HepG2 (cell line): Measurements from ENCODE around the gene HDAC4. TPM values are rescaled to one million over a fixed set of nuclear protein-coding genes. Genes with fewer than 3 reads are reported as not detected.

ENCODE experiments used
- ATAC-seq: fragments of 200-7000 bp; cut with Tn5 transposase; 3 replicates; pipeline ENCODE4 v1.9.1; 2020; ENCODE audit warnings: mild to moderate bottlenecking, moderate library complexity
- BruUV-seq: library from RNA; stranded (reverse); fragments of 400-500 nt; replicated peaks from 2 replicates; lab custom pipeline; 2021; lab: Mats Ljungman, UMichigan
- CTCF ChIA-PET: fragments of 300-600 bp; formaldehyde crosslinking; extraction: SDS; loops from one replicate; lab custom pipeline; 2021; ENCODE audit warnings: low total read pairs, inconsistent platforms, low intra/inter-chr PET ratio; lab: Yijun Ruan, JAX
- POLR2A ChIA-PET: fragments of 350-600 bp; sonication (Branson Sonifier 250); formaldehyde crosslinking; loops from one replicate; lab custom pipeline; 2020; ENCODE audit warnings: antibody characterized with exemption, inconsistent platforms; lab: Yijun Ruan, JAX
- DNase-seq: peaks from one replicate; pipeline ENCODE4 v3.0.0-alpha.2; 2015; ENCODE audit warnings: low spot score
- FAIRE-seq: peaks from 3 replicates; lab custom pipeline; 2011; peaks lifted over from hg19 to GRCh38; lab: Jason Lieb, UNC
- H2AFZ ChIP-seq: one replicate; pipeline ENCODE4 v1.6.1; 2011; ENCODE audit warnings: low read length, inconsistent platforms
- H3K27ac ChIP-seq: fragments of 300-600 bp; 3 replicates; pipeline ENCODE4 v1.8.0; 2011; ENCODE audit warnings: mixed run types, mild to moderate bottlenecking, mixed read lengths, low read length, inconsistent platforms; ENCODE audit not compliant: insufficient read depth; ENCODE audit errors: extremely low read length
- H3K27me3 ChIP-seq, 2 experiments: fragments of 200-600 bp in 1 of 2; 2 replicates in 1 of 2; 3 replicates in 1 of 2; pipeline versions ENCODE4 v1.6.0 to v1.8.0; 2011; ENCODE audit warnings: low read length in 2 of 2, mild to moderate bottlenecking in 2 of 2, moderate library complexity in 2 of 2, inconsistent platforms in 1 of 2; ENCODE audit not compliant: insufficient read depth in 2 of 2, control insufficient read depth in 1 of 2
- H3K36me3 ChIP-seq, 2 experiments: fragments of 200-600 bp in 1 of 2; replicated peaks in 1 of 2; 2 replicates in 1 of 2; 3 replicates in 1 of 2; pipeline versions ENCODE4 v1.5.1 to v1.8.0; 2011; ENCODE audit warnings: low read length in 2 of 2, inconsistent platforms in 1 of 2; ENCODE audit not compliant: insufficient read depth in 2 of 2, control insufficient read depth in 1 of 2
- H3K4me1 ChIP-seq: 2 replicates; pipeline ENCODE4 v1.5.1; 2012; ENCODE audit warnings: low read length, inconsistent platforms; ENCODE audit not compliant: insufficient read depth
- H3K4me2 ChIP-seq: 2 replicates; pipeline ENCODE4 v1.6.0; 2011; ENCODE audit warnings: low read depth, low read length, inconsistent platforms
- H3K4me3 ChIP-seq, 3 experiments: fragments of 200-600 bp in 1 of 3; sonication (generic), shearing (Covaris generic) in 1 of 3; replicated peaks in 1 of 3; 2 replicates each; pipeline ENCODE4 v1.5.1; 2011 to 2016; ENCODE audit warnings: low read length in 3 of 3, inconsistent platforms in 2 of 3, low read depth in 2 of 3, mild to moderate bottlenecking in 2 of 3, control low read depth in 1 of 3, mixed read lengths in 1 of 3; ENCODE audit not compliant: insufficient read depth in 1 of 3
- H3K79me2 ChIP-seq: one replicate; pipeline ENCODE4 v1.6.1; 2011; ENCODE audit warnings: low read length, inconsistent platforms; ENCODE audit not compliant: insufficient read depth
- H3K9ac ChIP-seq: 2 replicates; pipeline ENCODE4 v1.6.0; 2011; ENCODE audit warnings: mild to moderate bottlenecking, low read depth, low read length, inconsistent platforms; ENCODE audit not compliant: insufficient read depth
- H3K9me3 ChIP-seq: 2 replicates; pipeline ENCODE4 v1.5.1; 2012; ENCODE audit warnings: mild to moderate bottlenecking, low read length
- H4K20me1 ChIP-seq: 2 replicates; pipeline ENCODE4 v1.6.0; 2011; ENCODE audit warnings: inconsistent platforms, mild to moderate bottlenecking, low read length, moderate library complexity; ENCODE audit not compliant: insufficient read depth
- ATF1 ChIP-seq: IDR thresholded peaks from 2 replicates; pipeline ENCODE4 v1.6.1; 2016; ENCODE audit warnings: mild to moderate bottlenecking, control low read depth
- ATM ChIP-seq: fragments of 450-650 bp; IDR thresholded peaks from 2 replicates; pipeline ENCODE4 v1.7.1; 2017; ENCODE audit warnings: mild to moderate bottlenecking, borderline replicate concordance
- ATRX ChIP-seq: sonication (generic); formaldehyde crosslinking; IDR thresholded peaks from 2 replicates; pipeline ENCODE4 v1.4.0; 2020; ENCODE audit warnings: missing genetic modification reagents, borderline replicate concordance
- CBFB ChIP-seq: sonication (generic); formaldehyde crosslinking; IDR thresholded peaks from 2 replicates; pipeline ENCODE4 v1.4.0; 2020; ENCODE audit warnings: missing genetic modification reagents
- GZF1 ChIP-seq: sonication (generic); formaldehyde crosslinking; IDR thresholded peaks from 2 replicates; pipeline ENCODE4 v1.5.1; 2020; ENCODE audit warnings: mild to moderate bottlenecking, missing genetic modification reagents
- KDM6A ChIP-seq: IDR thresholded peaks from 2 replicates; pipeline ENCODE4 v1.6.1; 2016; ENCODE audit warnings: low read depth
- MAFK ChIP-seq, 2 experiments: IDR thresholded peaks in 1 of 2; conservative IDR thresholded peaks in 1 of 2; 2 replicates each; pipeline ENCODE4 v1.6.1; 2011; ENCODE audit warnings: improper control_type of control experiment in 2 of 2, low read length in 2 of 2
- NCOA5 ChIP-seq: sonication (generic); formaldehyde crosslinking; IDR thresholded peaks from 2 replicates; pipeline ENCODE4 v1.4.0; 2020; ENCODE audit warnings: missing genetic modification reagents
- NR2F1 ChIP-seq, 2 experiments: fragments of 450-650 bp in 1 of 2; formaldehyde crosslinking in 1 of 2; IDR thresholded peaks; 2 replicates each; pipeline versions ENCODE4 v1.5.0 to v1.6.1; 2016 to 2020; ENCODE audit warnings: mild to moderate bottlenecking in 1 of 2, missing compliant biosample characterization in 1 of 2, missing genetic modification reagents in 1 of 2, moderate library complexity in 1 of 2
- RNF2 ChIP-seq: fragments of 450-650 bp; conservative IDR thresholded peaks from 2 replicates; pipeline ENCODE4 v1.6.1; 2016; ENCODE audit warnings: low read depth
- ZBTB1 ChIP-seq: sonication (generic); formaldehyde crosslinking; IDR thresholded peaks from 2 replicates; pipeline ENCODE4 v1.4.0; 2020; ENCODE audit warnings: missing genetic modification reagents, borderline replicate concordance
- ZFP36L1 ChIP-seq: sonication (generic); formaldehyde crosslinking; IDR thresholded peaks from 2 replicates; pipeline ENCODE4 v1.8.0; 2022; ENCODE audit warnings: mild to moderate bottlenecking, missing genetic modification reagents, moderate library complexity
- ZFP62 ChIP-seq: sonication (generic); formaldehyde crosslinking; IDR thresholded peaks from 2 replicates; pipeline ENCODE4 v1.4.0; 2020; ENCODE audit warnings: missing genetic modification reagents
- ZHX1 ChIP-seq: sonication (generic); formaldehyde crosslinking; IDR thresholded peaks from 2 replicates; pipeline ENCODE4 v1.8.1; 2022; ENCODE audit warnings: low read depth, mild to moderate bottlenecking, missing genetic modification reagents
- ZNF331 ChIP-seq: sonication (generic); formaldehyde crosslinking; IDR thresholded peaks from 2 replicates; pipeline ENCODE4 v1.4.0; 2020; ENCODE audit warnings: missing genetic modification reagents
- ZNF451 ChIP-seq: sonication (generic); formaldehyde crosslinking; IDR thresholded peaks from 2 replicates; pipeline ENCODE4 v1.5.0; 2020; ENCODE audit warnings: mild to moderate bottlenecking, missing genetic modification reagents
- ZNF547 ChIP-seq: sonication (generic); formaldehyde crosslinking; IDR thresholded peaks from 2 replicates; pipeline ENCODE4 v1.5.1; 2020; ENCODE audit warnings: mild to moderate bottlenecking, missing genetic modification reagents
- ZNF629 ChIP-seq: sonication (generic); formaldehyde crosslinking; conservative IDR thresholded peaks from 2 replicates; pipeline ENCODE4 v1.5.0; 2020; ENCODE audit warnings: missing genetic modification reagents
- ZNF639 ChIP-seq: conservative IDR thresholded peaks from 2 replicates; pipeline ENCODE4 v1.6.1; 2018; ENCODE audit warnings: missing genetic modification reagents
- WGBS: methylation state at CpG from one replicate; pipeline ENCODE4 v1.1.6; 2017; ENCODE audit warnings: low lambda C conversion rate; 5-methylcytosine and 5-hydroxymethylcytosine counted together
- in situ Hi-C: cut with HindIII; loops from 2 replicates; pipeline ENCODE4 v1.10.0; 2017; ENCODE audit warnings: low pct_unique_long_range_greater_than_20kb; ENCODE audit not compliant: extremely low pct_ligation_motif_present
- intact Hi-C: fragments of 100-400 bp; cut with micrococcal nuclease; formaldehyde crosslinking; loops from one replicate; pipeline ENCODE4 v1.10.0; 2022; ENCODE audit not compliant: unreplicated experiment
- polyA plus RNA-seq, 8 experiments: library from polyadenylated mRNA; depleted of rRNA in 3 of 8; stranded (reverse) in 7 of 8; unstranded in 1 of 8; fragments of >200 nt; fragmentation: Illumina TruSeq in 4 of 8; extraction: Trizol in 4 of 8; gene quantifications; 2 replicates each; pipeline versions ENCODE4 v1.2.1 to v1.2.3, GENCODE V29; 2011 to 2016; ENCODE audit warnings: low read depth in 4 of 8, missing spikeins in 1 of 8, mixed read lengths in 1 of 8; ENCODE audit not compliant: insufficient read depth in 1 of 8
- total RNA-seq, 5 experiments: library from RNA; depleted of rRNA; stranded (reverse); fragments of >200 nt; fragmentation: Illumina TruSeq; extraction: Trizol; gene quantifications; 2 replicates each; pipeline ENCODE4 v1.2.3, GENCODE V29; 2016; ENCODE audit warnings: low read depth in 1 of 5

The HDAC4 gene
- total and polyA plus RNA-seq, 2 of the 13 experiments (the other 11 are each of a cell fraction or from before 2014, with no cell fraction given): 10.1 to 11.5 TPM

- intact Hi-C loops (no loop called here), in situ Hi-C loops (no loop called here)
- CTCF ChIA-PET: no interaction called here
- no peak overlapping the region for H3K27ac ChIP-seq
- no TSS peak for BruUV-seq
- POLR2A ChIA-PET: no interaction called here
- ATAC-seq: no peak
- TF ChIP-seq NCOA5 (no peak), MAFK (conservative IDR thresholded peaks at IDR 0.05 in 1 of 2, IDR thresholded peaks at IDR 0.05 in 1 of 2; ENCODE audit: low read length in 2 of 2) (no peak), NR2F1 (CRISPR knock-in tag; IDR thresholded peaks at IDR 0.05) (no peak), RNF2 (no peak), KDM6A (CRISPR knock-in tag) (no peak), ZHX1 (CRISPR knock-in tag) (no peak), GZF1 (CRISPR knock-in tag) (no peak), ZNF331 (CRISPR knock-in tag) (no peak), ZBTB1 (no peak), ATF1 (CRISPR knock-in tag) (no peak), ZNF639 (no peak), ZNF629 (no peak), ATRX (CRISPR knock-in tag) (no peak), ZNF451 (no peak), ZFP36L1 (CRISPR knock-in tag) (no peak), ZFP62 (CRISPR knock-in tag) (no peak), CBFB (no peak), ATM (no peak), ZNF547 (CRISPR knock-in tag) (no peak)
- no peak overlapping the region for H3K4me2 ChIP-seq
- H3K9ac ChIP-seq: no peak overlapping the region
- no peaks in the 10 kb centered on the region for H3K36me3 ChIP-seq
- H3K4me3 ChIP-seq: no peak overlapping the region
- peaks cover 4% of the 10 kb centered on the region for H3K4me1 ChIP-seq
- DNase-seq: no peak
- no peaks in the 10 kb centered on the region for H3K27me3 ChIP-seq
- no peaks in the 10 kb centered on the region for H3K9me3 ChIP-seq
- H3K79me2 ChIP-seq: peaks cover 4% of the 10 kb centered on the region
- no peak for FAIRE-seq
- H4K20me1 ChIP-seq: peaks cover 53% of the 10 kb centered on the region
- 96% methylated on average over 20 of the region's 20 CpGs for WGBS
- no peak overlapping the region for H2AFZ ChIP-seq
These were observed 121.1 kb downstream of the HDAC4 start for GRCh38 chr2:239279508-239280295.
